ENCODE results near the gene SUSD6. TPM values are rescaled to one million over a fixed set of nuclear protein-coding genes. Genes with fewer than 3 reads are reported as not detected.

The SUSD6 gene
- polyA plus RNA-seq, 4 donors: 14.3 to 46.2 (median 16.7) TPM

DNA sequence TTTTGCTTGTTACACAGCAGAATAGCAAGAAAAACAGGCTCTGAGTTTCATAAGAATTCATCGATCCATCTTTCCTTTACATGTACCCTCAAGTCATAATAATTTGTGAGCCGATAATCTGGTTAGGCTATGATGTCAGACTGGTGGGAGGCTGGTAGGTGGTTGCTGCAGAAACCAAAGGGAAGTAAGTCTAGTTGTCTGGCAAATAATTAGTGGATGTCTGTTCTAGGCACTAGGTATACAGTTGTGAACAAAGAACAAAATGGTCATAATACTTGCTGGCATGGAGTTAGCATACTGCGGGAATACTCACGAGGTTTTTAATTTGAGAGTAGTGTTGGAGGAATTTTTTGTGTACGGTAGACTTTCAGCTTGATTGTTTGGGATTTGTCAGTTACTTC lies 8.8 kb downstream of the SUSD6 start:
- Histone ChIP-seq H3K9me3 (ENCODE audit: control insufficient read depth in 2 of 2, insufficient read depth in 1 of 2, low read depth in 1 of 2, low read length in 1 of 2) (no peaks in the 10 kb centered on the region), H3K27me3 (ENCODE audit: control insufficient read depth in 3 of 3, insufficient read depth in 3 of 3, low read length in 3 of 3) (no peaks in the 10 kb centered on the region), H3K27ac (ENCODE audit: low read depth in 1 of 3, low read length in 2 of 3) (peak overlapping the region in 1 of 3 donors; percentile 51), H3K4me3 (ENCODE audit: low read depth in 1 of 3, low read length in 3 of 3) (no peak overlapping the region), H3K4me1 (ENCODE audit: control insufficient read depth in 3 of 3, insufficient read depth in 2 of 3, low read depth in 1 of 3, low read length in 2 of 3) (peaks cover 11 to 47% (median 14%) of the 10 kb centered on the region in 3 donors), H3K36me3 (ENCODE audit: control insufficient read depth in 3 of 3, insufficient read depth in 2 of 3, low read depth in 1 of 3, low read length in 3 of 3) (peaks cover 0 to 3% (median 3%) of the 10 kb centered on the region in 3 donors)
- WGBS, 3 donors: 73 to 88% (median 82%) methylated on average over 5 of the region's 5 CpGs
- DNase-seq (peak in 1 of 2 donors; percentile 0), FAIRE-seq (no peak)

DNA sequence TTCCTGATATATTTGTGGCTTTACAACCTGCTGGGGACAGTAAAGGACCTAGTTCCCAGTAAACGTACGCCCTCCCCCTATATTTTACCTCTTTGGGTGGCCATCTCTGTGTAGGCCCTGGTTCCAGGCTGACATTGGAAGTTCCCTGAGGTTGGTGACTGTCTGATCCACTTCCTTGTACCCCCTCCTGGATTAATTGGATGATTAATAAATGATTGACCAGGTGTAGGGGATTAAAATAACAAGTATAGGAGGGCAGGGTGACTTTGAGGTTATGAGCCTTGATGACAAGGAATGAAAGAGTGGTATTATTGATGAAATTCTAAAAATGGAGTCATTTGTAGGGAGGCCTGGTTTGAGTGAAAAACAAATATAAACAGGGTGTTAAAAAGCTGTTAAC lies 9.6 kb downstream of the SUSD6 start:
- FAIRE-seq (no peak), DNase-seq (no peak)
- Histone ChIP-seq H3K27me3 (ENCODE audit: control insufficient read depth in 3 of 3, insufficient read depth in 3 of 3, low read length in 3 of 3) (no peaks in the 10 kb centered on the region), H3K4me3 (ENCODE audit: low read depth in 1 of 3, low read length in 3 of 3) (no peak overlapping the region), H3K36me3 (ENCODE audit: control insufficient read depth in 3 of 3, insufficient read depth in 2 of 3, low read depth in 1 of 3, low read length in 3 of 3) (peaks cover 0 to 3% (median 0%) of the 10 kb centered on the region in 3 donors), H3K27ac (ENCODE audit: low read depth in 1 of 3, low read length in 2 of 3) (no peak overlapping the region), H3K9me3 (ENCODE audit: control insufficient read depth in 2 of 2, insufficient read depth in 1 of 2, low read depth in 1 of 2, low read length in 1 of 2) (no peaks in the 10 kb centered on the region), H3K4me1 (ENCODE audit: control insufficient read depth in 3 of 3, insufficient read depth in 2 of 3, low read depth in 1 of 3, low read length in 2 of 3) (peaks cover 6 to 48% (median 20%) of the 10 kb centered on the region in 3 donors)
- WGBS, 3 donors: 52 to 73% (median 55%) methylated on average over 2 of the region's 2 CpGs

DNA sequence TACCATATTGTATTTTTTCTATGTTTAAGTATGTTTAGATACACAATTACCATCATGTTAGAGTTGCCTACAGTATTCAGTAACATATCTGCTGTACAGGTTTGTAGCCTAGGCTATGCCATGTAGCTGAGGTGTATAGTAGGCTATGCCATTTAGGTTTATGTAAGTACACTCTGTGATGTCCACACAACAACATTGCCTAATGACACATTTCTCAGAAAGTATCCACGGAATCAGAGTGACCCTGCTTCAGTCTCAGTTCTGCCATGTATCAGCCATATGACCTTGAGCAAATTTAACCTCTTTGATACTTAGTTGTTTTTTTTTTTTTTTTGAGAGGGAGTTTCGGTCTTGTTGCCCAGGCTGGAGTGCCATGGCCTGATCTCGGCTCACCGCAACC lies 12.7 kb downstream of the SUSD6 start:
- Histone ChIP-seq H3K27ac (ENCODE audit: low read depth in 1 of 3, low read length in 2 of 3) (no peak overlapping the region), H3K9me3 (ENCODE audit: control insufficient read depth in 2 of 2, insufficient read depth in 1 of 2, low read depth in 1 of 2, low read length in 1 of 2) (no peaks in the 10 kb centered on the region), H3K4me1 (ENCODE audit: control insufficient read depth in 3 of 3, insufficient read depth in 2 of 3, low read depth in 1 of 3, low read length in 2 of 3) (peaks cover 0 to 38% (median 9%) of the 10 kb centered on the region in 3 donors), H3K4me3 (ENCODE audit: low read depth in 1 of 3, low read length in 3 of 3) (no peak overlapping the region), H3K36me3 (ENCODE audit: control insufficient read depth in 3 of 3, insufficient read depth in 2 of 3, low read depth in 1 of 3, low read length in 3 of 3) (peaks cover 0 to 3% (median 0%) of the 10 kb centered on the region in 3 donors), H3K27me3 (ENCODE audit: control insufficient read depth in 3 of 3, insufficient read depth in 3 of 3, low read length in 3 of 3) (no peaks in the 10 kb centered on the region)
- FAIRE-seq: no peak
- 93 to 95% (median 94%) methylated on average over 4 of the region's 4 CpGs for WGBS, 3 donors
- no peak for DNase-seq

DNA sequence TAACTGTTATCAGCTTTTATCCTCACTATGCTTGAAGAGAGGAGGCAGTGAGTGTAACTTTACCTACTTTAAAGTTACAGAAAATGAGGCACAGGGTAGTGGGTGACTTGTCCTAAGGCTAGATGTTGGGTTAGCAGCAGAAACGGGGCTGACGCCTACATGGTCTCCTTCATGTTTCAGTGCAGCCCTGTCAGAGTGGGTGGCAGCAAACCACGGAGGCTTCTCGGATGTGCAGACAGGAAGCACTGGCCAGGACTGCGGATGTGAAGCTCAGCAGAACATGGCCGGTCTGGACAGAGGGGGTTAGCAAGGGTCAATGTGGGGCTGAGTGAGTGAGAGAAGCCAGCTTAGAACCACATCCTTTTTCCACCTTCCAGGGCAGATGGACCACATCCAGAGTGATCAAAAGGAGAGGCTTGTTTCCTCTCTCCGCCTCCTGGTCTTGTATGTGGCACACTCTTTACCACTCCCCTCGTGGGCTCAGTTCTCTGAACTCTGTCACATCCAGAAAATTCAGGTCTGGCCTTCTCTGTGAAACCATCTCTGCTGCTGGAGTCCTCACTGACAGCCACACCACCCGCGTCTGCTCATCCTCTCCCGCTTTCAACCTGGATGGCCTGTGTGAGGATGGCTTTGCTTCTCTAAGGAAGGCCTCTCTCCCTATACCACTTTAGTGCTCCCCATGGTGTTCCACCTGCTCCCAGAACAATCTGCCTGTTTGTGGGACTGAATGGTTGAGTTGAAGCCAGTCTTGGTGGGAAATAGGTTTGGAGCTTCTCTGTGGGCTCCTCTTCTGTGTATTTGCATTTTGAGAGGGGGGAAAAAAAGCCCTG lies 14.1 kb downstream of the SUSD6 start:
- Histone ChIP-seq H3K4me3 (ENCODE audit: low read depth in 1 of 3, low read length in 3 of 3) (no peak overlapping the region), H3K27me3 (ENCODE audit: control insufficient read depth in 3 of 3, insufficient read depth in 3 of 3, low read length in 3 of 3) (no peaks in the 10 kb centered on the region), H3K27ac (ENCODE audit: low read depth in 1 of 3, low read length in 2 of 3) (peak overlapping the region in 2 of 3 donors; percentile 30 to 65), H3K36me3 (ENCODE audit: control insufficient read depth in 3 of 3, insufficient read depth in 2 of 3, low read depth in 1 of 3, low read length in 3 of 3) (no peaks in the 10 kb centered on the region), H3K4me1 (ENCODE audit: control insufficient read depth in 3 of 3, insufficient read depth in 2 of 3, low read depth in 1 of 3, low read length in 2 of 3) (peaks cover 0 to 37% (median 14%) of the 10 kb centered on the region in 3 donors), H3K9me3 (ENCODE audit: control insufficient read depth in 2 of 2, insufficient read depth in 1 of 2, low read depth in 1 of 2, low read length in 1 of 2) (no peaks in the 10 kb centered on the region)
- 44 to 74% (median 58%) methylated on average over 11 of the region's 11 CpGs for WGBS, 3 donors
- FAIRE-seq: no peak
- peak in 1 of 2 donors; percentile 50 for DNase-seq

DNA sequence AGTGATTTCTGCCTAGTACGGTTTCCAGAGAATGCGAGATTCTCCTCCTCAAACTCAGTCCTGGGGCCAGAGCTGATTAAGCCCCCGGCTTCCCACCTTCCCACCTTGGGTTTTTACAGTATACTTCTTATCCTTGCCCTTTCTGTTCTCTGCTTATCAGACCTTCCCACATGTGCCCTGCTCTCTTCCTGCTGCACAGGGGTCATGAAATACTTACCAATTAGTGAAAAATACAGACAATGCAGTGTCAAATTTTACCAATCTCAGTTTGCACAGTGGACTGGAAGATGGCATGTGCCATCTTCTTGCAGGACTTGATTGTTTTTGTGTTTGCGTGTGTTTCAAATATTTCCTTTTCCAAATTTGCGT lies 14.7 kb downstream of the SUSD6 start:
- H3K9me3 ChIP-seq (ENCODE audit: control insufficient read depth in 2 of 2, insufficient read depth in 1 of 2, low read depth in 1 of 2, low read length in 1 of 2): no peaks in the 10 kb centered on the region
- DNase-seq (no peak), FAIRE-seq (no peak)
- WGBS, 3 donors: 79 to 99% (median 87%) methylated on average over 5 of the region's 5 CpGs
- no peak overlapping the region for H3K4me3 ChIP-seq (ENCODE audit: low read depth in 1 of 3, low read length in 3 of 3)
- no peaks in the 10 kb centered on the region for H3K36me3 ChIP-seq (ENCODE audit: control insufficient read depth in 3 of 3, insufficient read depth in 2 of 3, low read depth in 1 of 3, low read length in 3 of 3)
- peak overlapping the region in 1 of 3 donors; percentile 65 for H3K27ac ChIP-seq (ENCODE audit: low read depth in 1 of 3, low read length in 2 of 3)
- no peaks in the 10 kb centered on the region for H3K27me3 ChIP-seq (ENCODE audit: control insufficient read depth in 3 of 3, insufficient read depth in 3 of 3, low read length in 3 of 3)
- peaks cover 0 to 33% (median 11%) of the 10 kb centered on the region in 3 donors for H3K4me1 ChIP-seq (ENCODE audit: control insufficient read depth in 3 of 3, insufficient read depth in 2 of 3, low read depth in 1 of 3, low read length in 2 of 3)

DNA sequence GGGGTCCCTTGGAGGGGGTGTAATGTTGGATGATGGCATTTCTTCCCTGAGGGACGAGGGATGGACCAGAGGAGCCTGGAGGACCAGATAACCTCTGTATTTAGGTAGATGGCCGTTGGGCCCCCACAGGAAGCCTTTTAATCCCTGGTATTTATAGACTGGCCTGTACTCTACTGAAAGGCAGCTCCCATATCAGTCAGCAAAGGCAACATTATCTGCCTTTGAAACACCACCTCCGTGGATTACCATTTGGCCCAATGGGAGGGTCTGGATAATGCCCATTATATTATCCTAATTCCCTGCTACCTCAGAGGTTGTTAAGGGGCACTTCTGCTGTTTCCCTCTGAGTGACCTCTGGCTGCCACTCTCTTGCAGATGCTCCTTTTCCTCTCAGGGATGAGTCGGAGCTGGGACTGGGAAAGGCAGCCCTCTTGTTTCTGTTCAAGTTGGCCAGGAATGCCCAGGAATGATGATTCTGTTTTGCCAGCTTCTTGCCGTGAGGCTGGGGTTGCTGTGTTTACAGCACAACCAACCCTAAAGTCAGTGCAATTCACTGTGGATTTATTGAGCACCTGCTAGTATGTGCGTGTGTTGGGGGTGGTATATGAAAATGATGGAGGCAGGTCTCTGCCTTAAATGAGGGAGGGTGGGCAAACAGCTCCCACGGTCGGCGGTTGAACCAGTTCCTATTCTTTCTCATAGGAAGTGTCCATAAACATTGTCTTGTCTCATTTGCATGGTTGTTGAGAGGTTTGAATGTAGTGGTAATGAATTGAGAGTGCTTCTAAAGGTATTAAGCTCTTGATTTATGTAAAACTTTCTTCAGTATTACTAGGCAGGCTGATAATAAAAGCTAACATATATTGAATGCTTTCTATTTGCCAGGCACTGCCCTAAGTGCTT lies 18.1 kb downstream of the SUSD6 start:
- DNase-seq (no peak), FAIRE-seq (no peak)
- no peak overlapping the region for H3K4me3 ChIP-seq (ENCODE audit: low read depth in 1 of 3, low read length in 3 of 3)
- H3K9me3 ChIP-seq (ENCODE audit: control insufficient read depth in 2 of 2, insufficient read depth in 1 of 2, low read depth in 1 of 2, low read length in 1 of 2): no peaks in the 10 kb centered on the region
- H3K4me1 ChIP-seq (ENCODE audit: control insufficient read depth in 3 of 3, insufficient read depth in 2 of 3, low read depth in 1 of 3, low read length in 2 of 3): peaks cover 16 to 44% (median 24%) of the 10 kb centered on the region in 3 donors
- H3K27me3 ChIP-seq (ENCODE audit: control insufficient read depth in 3 of 3, insufficient read depth in 3 of 3, low read length in 3 of 3): no peaks in the 10 kb centered on the region
- no peaks in the 10 kb centered on the region for H3K36me3 ChIP-seq (ENCODE audit: control insufficient read depth in 3 of 3, insufficient read depth in 2 of 3, low read depth in 1 of 3, low read length in 3 of 3)
- no peak overlapping the region for H3K27ac ChIP-seq (ENCODE audit: low read depth in 1 of 3, low read length in 2 of 3)
- WGBS, 3 donors: 59 to 77% (median 65%) methylated on average over 9 of the region's 9 CpGs

DNA sequence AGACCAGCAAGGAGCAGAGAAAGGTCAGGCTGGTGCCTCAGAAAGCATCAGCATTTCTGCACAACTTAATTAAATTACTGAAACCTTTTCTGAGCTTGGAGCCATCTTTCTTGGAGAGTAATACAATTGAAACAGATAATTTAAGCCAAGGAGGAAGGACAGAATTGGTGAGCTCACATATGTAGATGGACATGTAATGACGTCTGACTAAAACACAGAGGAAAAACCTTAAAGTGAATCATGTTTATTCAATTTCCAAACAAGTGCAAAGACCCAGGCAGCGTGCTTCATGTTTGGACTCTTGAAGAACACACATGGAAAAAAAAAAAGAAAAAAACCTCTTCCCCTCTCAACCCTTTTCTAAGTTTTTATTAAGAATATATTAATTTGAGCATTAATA lies 19.0 kb downstream of the SUSD6 start:
- Histone ChIP-seq H3K36me3 (ENCODE audit: control insufficient read depth in 3 of 3, insufficient read depth in 2 of 3, low read depth in 1 of 3, low read length in 3 of 3) (no peaks in the 10 kb centered on the region), H3K27ac (ENCODE audit: low read depth in 1 of 3, low read length in 2 of 3) (peak overlapping the region in 1 of 3 donors; percentile 9), H3K4me3 (ENCODE audit: low read depth in 1 of 3, low read length in 3 of 3) (no peak overlapping the region), H3K4me1 (ENCODE audit: control insufficient read depth in 3 of 3, insufficient read depth in 2 of 3, low read depth in 1 of 3, low read length in 2 of 3) (peaks cover 14 to 43% (median 24%) of the 10 kb centered on the region in 3 donors), H3K27me3 (ENCODE audit: control insufficient read depth in 3 of 3, insufficient read depth in 3 of 3, low read length in 3 of 3) (no peaks in the 10 kb centered on the region), H3K9me3 (ENCODE audit: control insufficient read depth in 2 of 2, insufficient read depth in 1 of 2, low read depth in 1 of 2, low read length in 1 of 2) (no peaks in the 10 kb centered on the region)
- 61 to 86% (median 84%) methylated on average over 2 of the region's 2 CpGs for WGBS, 3 donors
- no peak for DNase-seq
- no peak for FAIRE-seq

DNA sequence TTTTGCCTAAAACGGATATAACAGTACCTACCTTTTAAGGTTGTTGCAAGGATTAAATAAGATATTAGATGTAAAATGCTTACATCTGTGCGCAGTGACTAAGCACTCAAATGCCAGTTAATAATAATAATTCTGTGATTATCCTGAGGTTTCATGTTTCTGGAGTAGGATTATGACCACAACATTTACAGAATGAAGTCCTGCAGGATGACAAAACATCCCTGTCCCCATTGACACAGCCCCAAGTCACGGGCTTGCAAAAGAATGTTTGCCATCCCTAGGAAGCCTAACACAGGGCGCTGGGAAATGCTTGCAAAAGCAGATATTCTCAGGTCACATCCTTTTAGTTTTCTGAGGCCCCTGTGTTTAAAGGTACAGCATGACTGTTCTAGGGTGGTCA lies 20.1 kb downstream of the SUSD6 start:
- Histone ChIP-seq H3K4me1 (ENCODE audit: control insufficient read depth in 3 of 3, insufficient read depth in 2 of 3, low read depth in 1 of 3, low read length in 2 of 3) (peaks cover 19 to 48% (median 30%) of the 10 kb centered on the region in 3 donors), H3K27me3 (ENCODE audit: control insufficient read depth in 3 of 3, insufficient read depth in 3 of 3, low read length in 3 of 3) (no peaks in the 10 kb centered on the region), H3K9me3 (ENCODE audit: control insufficient read depth in 2 of 2, insufficient read depth in 1 of 2, low read depth in 1 of 2, low read length in 1 of 2) (no peaks in the 10 kb centered on the region), H3K36me3 (ENCODE audit: control insufficient read depth in 3 of 3, insufficient read depth in 2 of 3, low read depth in 1 of 3, low read length in 3 of 3) (no peaks in the 10 kb centered on the region), H3K27ac (ENCODE audit: low read depth in 1 of 3, low read length in 2 of 3) (no peak overlapping the region), H3K4me3 (ENCODE audit: low read depth in 1 of 3, low read length in 3 of 3) (no peak overlapping the region)
- no peak for DNase-seq
- no peak for FAIRE-seq
- WGBS, 3 donors: 77 to 88% (median 86%) methylated on average over 4 of the region's 4 CpGs
